GM19455 (cell line): ENCODE measurements around the gene RELN.
"Not testable (repeated sequence)": the region's sequence is repeated elsewhere in the genome, so short reads cannot be mapped to it uniquely, and the experiment has no call there.

Source experiments
- ATAC-seq: cut with Tn5 transposase; IDR thresholded peaks from one replicate; pipeline ENCODE4 v1.9.1; 2021; ENCODE audit not compliant: unreplicated experiment

RELN gene

GRCh38 chr7:103944230-103944900 lies 45.1 kb downstream of the RELN start:
- ATAC-seq = no peak

GRCh38 chr7:103941976-103942375 lies 47.5 kb downstream of the RELN start:
- ATAC-seq = no peak

DNA sequence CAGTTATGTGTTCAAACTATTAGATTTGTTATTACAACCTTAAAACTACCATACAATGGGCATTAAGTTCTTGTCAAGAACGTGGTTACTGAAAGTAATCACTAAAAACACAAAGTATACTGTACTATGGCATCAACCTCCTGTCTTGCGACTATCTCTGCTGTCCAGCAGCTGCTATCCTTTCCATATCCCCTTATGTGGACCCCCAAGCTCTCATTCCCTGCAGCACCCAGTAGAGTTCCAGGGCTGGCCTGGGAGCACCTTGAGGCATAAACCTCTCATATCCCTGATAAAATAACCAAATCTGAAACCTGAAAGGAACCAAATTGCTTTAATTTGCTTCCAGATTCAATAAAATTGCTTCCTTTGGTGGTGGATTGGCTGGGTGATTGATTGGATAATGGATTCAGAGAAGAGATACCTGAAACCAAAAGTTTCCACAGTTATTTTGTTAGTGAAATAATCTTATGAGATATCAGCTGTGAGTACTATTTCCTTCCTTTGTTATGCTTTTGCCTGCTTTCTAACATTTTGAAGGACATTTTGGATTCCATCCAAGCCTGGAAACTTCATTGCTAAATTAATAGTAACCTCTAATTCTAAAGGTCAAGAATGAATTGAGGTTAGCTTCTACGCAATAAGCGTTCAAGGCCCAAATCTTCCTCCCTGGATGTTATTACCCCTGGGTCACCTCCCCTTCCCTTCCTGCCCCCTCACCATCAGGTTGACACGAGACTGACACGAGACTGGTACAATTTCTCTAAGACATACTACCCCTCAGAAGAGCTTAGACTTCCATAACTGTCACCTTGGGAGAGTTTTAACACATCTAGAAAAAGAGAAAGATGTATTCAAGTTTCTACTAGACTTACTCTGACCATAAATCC lies 48.8 kb downstream of the RELN start:
- ATAC-seq = no peak

- ATAC-seq = no peak
These were observed 51.8 kb downstream of the RELN start for GRCh38 chr7:103937680-103938079.

DNA sequence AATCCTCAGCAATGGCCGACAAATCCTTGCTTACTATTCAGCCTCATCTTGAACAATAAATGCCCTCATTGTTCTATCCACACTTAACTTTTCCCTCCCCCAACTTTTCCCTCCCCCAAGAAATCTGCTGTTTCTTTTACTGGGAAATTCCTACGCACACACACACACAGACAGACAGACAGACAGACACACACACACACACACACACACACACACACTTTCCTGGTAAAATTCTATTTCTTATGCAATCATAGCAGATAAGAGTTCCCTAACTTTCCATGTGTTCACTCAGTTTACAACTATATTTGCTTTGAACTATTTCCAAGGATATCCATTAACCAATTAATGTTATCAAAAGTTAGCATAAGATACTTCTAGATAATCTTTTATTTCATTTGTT lies 52.9 kb downstream of the RELN start:
- no peak for ATAC-seq

- ATAC-seq = no peak
These were observed 55.0 kb downstream of the RELN start for GRCh38 chr7:103934508-103934907.

- ATAC-seq = no peak
These were observed 57.1 kb downstream of the RELN start for GRCh38 chr7:103932389-103932788.

DNA sequence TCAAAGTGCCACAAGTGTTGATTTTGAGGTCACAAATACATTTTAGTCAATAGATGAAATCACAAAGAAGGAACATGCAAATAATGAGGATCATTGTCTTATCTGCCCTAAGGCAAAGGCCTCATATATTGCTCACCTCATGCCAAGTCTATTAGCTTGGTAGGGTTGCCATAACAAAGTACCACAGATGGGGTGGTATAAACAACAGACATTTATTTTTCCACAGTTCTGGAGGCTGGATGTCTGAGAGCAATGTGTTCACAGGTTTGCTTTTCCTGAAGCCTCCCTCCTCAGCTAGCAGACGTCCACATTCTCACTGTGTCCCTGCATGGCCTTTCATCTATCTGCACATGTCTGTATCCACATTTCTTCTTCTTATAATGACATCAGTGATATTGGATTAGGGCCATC lies 59.6 kb downstream of the RELN start:
- ATAC-seq = no peak

- no peak for ATAC-seq
These were observed 60.9 kb downstream of the RELN start for GRCh38 chr7:103928581-103928980.

GRCh38 chr7:103924184-103924583 lies 65.3 kb downstream of the RELN start:
- no peak for ATAC-seq

GRCh38 chr7:103922407-103922806 lies 67.1 kb downstream of the RELN start:
- ATAC-seq = no peak

GRCh38 chr7:103921692-103922091 lies 67.8 kb downstream of the RELN start:
- ATAC-seq = no peak

GRCh38 chr7:103919272-103919868 lies 70.1 kb downstream of the RELN start:
- no peak for ATAC-seq

GRCh38 chr7:103918631-103919271 lies 70.7 kb downstream of the RELN start:
- no peak for ATAC-seq

- ATAC-seq = no peak
These were observed 73.6 kb downstream of the RELN start for GRCh38 chr7:103915680-103916357.

DNA sequence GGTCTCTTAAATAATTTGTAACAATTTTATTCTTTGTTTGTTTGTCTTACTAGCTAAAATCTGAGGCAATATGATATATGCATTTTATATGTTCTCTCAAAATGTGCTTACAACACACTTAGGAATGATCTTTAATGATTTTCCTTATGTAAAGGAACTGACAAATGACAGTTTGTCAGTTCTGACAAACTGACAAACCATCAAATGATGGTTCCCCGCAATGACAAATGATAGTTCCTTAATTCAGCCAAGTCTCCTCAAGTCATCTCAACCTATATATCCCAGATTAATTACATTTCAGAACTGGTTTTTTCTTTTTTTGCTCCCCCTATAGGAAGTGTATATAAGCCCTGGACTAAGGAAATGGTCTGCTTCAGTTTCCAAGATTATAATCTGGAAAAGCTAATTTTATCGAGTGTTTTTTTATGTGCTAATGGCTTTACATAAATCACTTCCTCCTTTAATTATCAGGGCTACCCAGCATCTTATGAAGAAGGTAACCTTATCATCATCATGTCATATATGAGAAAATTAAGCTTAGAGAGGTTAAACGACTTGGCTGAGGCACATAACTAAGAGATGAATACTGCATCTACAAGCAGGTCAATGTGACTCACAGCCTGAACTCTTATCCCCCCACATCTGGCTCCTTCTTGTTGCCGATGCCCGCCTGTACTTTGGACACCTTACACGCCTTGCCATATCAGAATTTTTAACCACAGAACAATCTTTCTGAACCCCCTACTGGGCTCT lies 75.1 kb downstream of the RELN start:
- ATAC-seq = no peak

GRCh38 chr7:103912891-103913605 lies 76.4 kb downstream of the RELN start:
- no peak for ATAC-seq

DNA sequence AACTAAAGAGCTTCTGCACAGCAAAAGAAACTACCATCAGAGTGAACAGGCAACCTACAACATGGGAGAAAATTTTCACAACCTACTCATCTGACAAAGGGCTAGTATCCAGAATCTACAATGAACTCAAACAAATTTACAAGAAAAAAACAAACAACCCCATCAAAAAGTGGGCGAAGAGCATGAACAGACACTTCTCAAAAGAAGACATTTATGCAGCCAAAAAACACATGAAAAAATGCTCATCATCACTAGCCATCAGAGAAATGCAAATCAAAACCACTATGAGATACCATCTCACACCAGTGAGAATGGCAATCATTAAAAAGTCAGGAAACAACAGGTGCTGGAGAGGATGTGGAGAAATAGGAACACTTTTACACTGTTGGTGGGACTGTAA lies 78.4 kb downstream of the RELN start:
- not testable (repeated sequence) for ATAC-seq

GRCh38 chr7:103905997-103906396 lies 83.5 kb downstream of the RELN start:
- ATAC-seq = no peak

GRCh38 chr7:103902917-103903316 lies 86.5 kb downstream of the RELN start:
- ATAC-seq = no peak
